Breast epithelium (tissue), 4 donors: ENCODE results near the gene PTDSS2. TPM values are rescaled to one million over a fixed set of nuclear protein-coding genes. Genes with fewer than 3 reads are reported as not detected.

Experiments
- DNase-seq, 2 donors: peaks; one replicate each; pipeline ENCODE4 v3.0.0-alpha.2; 2019; ENCODE audit warnings: low spot score in 2 of 2
- H3K27ac ChIP-seq, 2 donors: fragments of 200-600 bp; sonication (generic) in 1 of 2; one replicate each; pipeline ENCODE4 v1.5.1; 2016 to 2019; ENCODE audit warnings: mild to moderate bottlenecking in 1 of 2
- H3K27me3 ChIP-seq, 2 donors: fragments of 200-600 bp; sonication (generic) in 1 of 2; one replicate each; pipeline versions ENCODE4 v1.5.1 to v1.6.0; 2017 to 2019; ENCODE audit warnings: control low read depth in 1 of 2, mild to moderate bottlenecking in 1 of 2
- H3K36me3 ChIP-seq: fragments of 200-600 bp; one replicate; pipeline ENCODE4 v1.5.1; 2019
- H3K4me1 ChIP-seq, 2 donors: fragments of 200-600 bp; sonication (generic); one replicate each; pipeline ENCODE4 v1.5.1; 2016 to 2019; ENCODE audit warnings: control low read depth in 1 of 2
- H3K4me3 ChIP-seq, 3 donors: fragments of 200-600 bp; sonication (generic); 1 replicate in 2 of 3; 2 replicates in 1 of 3; pipeline ENCODE4 v1.5.1; 2016 to 2019; ENCODE audit warnings: mild to moderate bottlenecking in 3 of 3, moderate library complexity in 2 of 3
- H3K9me3 ChIP-seq, 2 donors: fragments of 200-600 bp; sonication (generic) in 1 of 2; one replicate each; pipeline ENCODE4 v1.5.1; 2016 to 2019; ENCODE audit warnings: control low read depth in 1 of 2
- POLR2A ChIP-seq: fragments of 450-650 bp; IDR thresholded peaks from one replicate; pipeline ENCODE4 v1.6.1; 2016; ENCODE audit warnings: antibody characterized with exemption, mild to moderate bottlenecking, moderate library complexity
- POLR2AphosphoS5 ChIP-seq, 3 donors: sonication (generic); formaldehyde crosslinking; IDR thresholded peaks; one replicate each; pipeline ENCODE4 v1.6.1; 2017; ENCODE audit warnings: antibody characterized with exemption in 3 of 3
- intact Hi-C: fragments of 100-400 bp; cut with DNase I; formaldehyde crosslinking; loops from one replicate; pipeline ENCODE4 v1.15.1; 2023; ENCODE audit warnings: low total_unique reads
- total RNA-seq, 3 donors: library from RNA; depleted of rRNA; stranded (reverse); fragments of >200 nt; gene quantifications; one replicate each; pipeline ENCODE4 v1.1.0, GENCODE V29; 2016
- TF ChIP-seq, protein P1 (sequence below), 3 donors: fragments of 450-650 bp; IDR thresholded peaks; one replicate each; pipeline ENCODE4 v1.5.1; 2016 to 2017; ENCODE audit warnings: antibody characterized with exemption in 3 of 3, mild to moderate bottlenecking in 3 of 3, moderate library complexity in 3 of 3

Gene PTDSS2
- total RNA-seq, 3 donors from 2014 or later: 23.8 to 53.7 (median 33.1) TPM

DNA sequence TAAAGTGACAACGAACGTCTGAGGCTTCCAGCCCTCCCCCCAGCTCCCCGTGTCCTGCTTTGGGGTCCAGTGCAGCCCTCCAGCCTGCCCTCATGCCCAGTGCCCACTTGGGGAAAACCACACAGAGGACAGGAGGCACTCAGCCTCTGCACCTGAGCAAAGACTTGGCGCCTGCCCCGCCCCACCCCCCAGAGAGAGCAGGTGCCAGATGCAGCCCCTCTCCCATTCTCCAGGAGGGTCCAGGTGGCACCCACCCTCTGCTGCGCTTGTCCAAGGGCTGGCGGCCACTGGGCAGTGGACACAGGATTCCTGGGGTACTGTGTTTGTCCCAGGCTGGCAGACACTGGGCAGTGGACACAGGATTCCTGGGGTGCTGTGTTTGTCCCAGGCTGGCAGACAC lies 41.3 kb downstream of the PTDSS2 start:
- Histone ChIP-seq H3K27ac (no peak overlapping the region), H3K4me3 (no peak overlapping the region), H3K4me1 (no peaks in the 10 kb centered on the region), H3K27me3 (no peaks in the 10 kb centered on the region), H3K36me3 (peaks cover 6% of the 10 kb centered on the region), H3K9me3 (no peaks in the 10 kb centered on the region)
- intact Hi-C loops: no loop called here
- TF ChIP-seq, protein P1, sequence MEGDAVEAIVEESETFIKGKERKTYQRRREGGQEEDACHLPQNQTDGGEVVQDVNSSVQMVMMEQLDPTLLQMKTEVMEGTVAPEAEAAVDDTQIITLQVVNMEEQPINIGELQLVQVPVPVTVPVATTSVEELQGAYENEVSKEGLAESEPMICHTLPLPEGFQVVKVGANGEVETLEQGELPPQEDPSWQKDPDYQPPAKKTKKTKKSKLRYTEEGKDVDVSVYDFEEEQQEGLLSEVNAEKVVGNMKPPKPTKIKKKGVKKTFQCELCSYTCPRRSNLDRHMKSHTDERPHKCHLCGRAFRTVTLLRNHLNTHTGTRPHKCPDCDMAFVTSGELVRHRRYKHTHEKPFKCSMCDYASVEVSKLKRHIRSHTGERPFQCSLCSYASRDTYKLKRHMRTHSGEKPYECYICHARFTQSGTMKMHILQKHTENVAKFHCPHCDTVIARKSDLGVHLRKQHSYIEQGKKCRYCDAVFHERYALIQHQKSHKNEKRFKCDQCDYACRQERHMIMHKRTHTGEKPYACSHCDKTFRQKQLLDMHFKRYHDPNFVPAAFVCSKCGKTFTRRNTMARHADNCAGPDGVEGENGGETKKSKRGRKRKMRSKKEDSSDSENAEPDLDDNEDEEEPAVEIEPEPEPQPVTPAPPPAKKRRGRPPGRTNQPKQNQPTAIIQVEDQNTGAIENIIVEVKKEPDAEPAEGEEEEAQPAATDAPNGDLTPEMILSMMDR (IDR thresholded peaks at IDR 0.05): no peak
- no peak for TF ChIP-seq POLR2A
- no peak for DNase-seq

- no peak for DNase-seq
- Histone ChIP-seq H3K27ac (no peak overlapping the region), H3K36me3 (peaks cover 6% of the 10 kb centered on the region), H3K4me1 (no peaks in the 10 kb centered on the region), H3K9me3 (no peaks in the 10 kb centered on the region), H3K4me3 (no peak overlapping the region), H3K27me3 (no peaks in the 10 kb centered on the region)
- TF ChIP-seq, protein P1 (IDR thresholded peaks at IDR 0.05): no peak
- TF ChIP-seq POLR2A (no peak), POLR2AphosphoS5 (IDR thresholded peaks at IDR 0.05) (no peak)
- intact Hi-C loops: no loop called here
Observed at GRCh38 chr11:492427-493226, 42.5 kb downstream of the PTDSS2 start.

- H3K4me1 ChIP-seq: no peaks in the 10 kb centered on the region
- H3K27ac ChIP-seq: no peak overlapping the region
- TF ChIP-seq, protein P1 (IDR thresholded peaks at IDR 0.05): no peak
- TF ChIP-seq POLR2AphosphoS5 (IDR thresholded peaks at IDR 0.05) (no peak), POLR2A (no peak)
- intact Hi-C loops: no loop called here
- H3K36me3 ChIP-seq: peaks cover 22% of the 10 kb centered on the region
- no peak overlapping the region for H3K4me3 ChIP-seq
- no peaks in the 10 kb centered on the region for H3K9me3 ChIP-seq
- no peaks in the 10 kb centered on the region for H3K27me3 ChIP-seq
- DNase-seq: no peak
Observed at GRCh38 chr11:494761-495536, 44.9 kb downstream of the PTDSS2 start.

DNA sequence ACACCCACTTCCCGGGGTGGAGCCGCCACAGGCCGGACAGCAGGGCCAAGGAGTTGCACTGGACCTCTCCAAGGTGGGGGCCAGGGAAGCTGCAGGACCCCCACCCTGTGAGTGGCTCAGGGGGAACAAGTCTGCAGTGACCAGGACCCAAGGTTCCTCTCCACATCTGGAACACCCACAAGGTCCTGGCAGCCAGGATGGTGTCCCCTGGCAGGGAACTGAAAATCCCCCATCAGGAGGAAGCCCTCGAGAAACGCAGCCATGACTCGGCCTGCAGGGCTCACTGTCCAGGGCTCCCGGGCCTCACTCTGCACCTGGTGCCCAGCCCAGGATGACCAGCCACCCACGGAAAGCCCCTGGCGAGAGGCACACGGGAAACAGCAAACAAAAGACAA lies 45.5 kb downstream of the PTDSS2 start:
- TF ChIP-seq, protein P1 (IDR thresholded peaks at IDR 0.05): no peak
- TF ChIP-seq POLR2AphosphoS5 (IDR thresholded peaks at IDR 0.05) (no peak), POLR2A (no peak)
- H3K4me1 ChIP-seq: no peaks in the 10 kb centered on the region
- intact Hi-C loops: no loop called here
- no peak for DNase-seq
- H3K9me3 ChIP-seq: no peaks in the 10 kb centered on the region
- H3K27ac ChIP-seq: no peak overlapping the region
- no peak overlapping the region for H3K4me3 ChIP-seq
- peaks cover 28% of the 10 kb centered on the region for H3K36me3 ChIP-seq
- no peaks in the 10 kb centered on the region for H3K27me3 ChIP-seq
